Hepatocyte (in vitro differentiated cells): Measurements from ENCODE around the gene STK32B. TPM values are rescaled to one million over a fixed set of nuclear protein-coding genes. Genes with fewer than 3 reads are reported as not detected.

ENCODE experiments used
- DNase-seq: peaks from one replicate; pipeline ENCODE4 v3.0.0-alpha.2; 2016; ENCODE audit warnings: low spot score
- H2AFZ ChIP-seq: fragments of 200-600 bp; sonication (generic); 2 replicates; pipeline ENCODE4 v1.6.0; 2016; ENCODE audit warnings: antibody characterized with exemption, mild to moderate bottlenecking
- H3K27ac ChIP-seq: fragments of 200-600 bp; sonication (generic); 2 replicates; pipeline ENCODE4 v1.5.1; 2016; ENCODE audit warnings: mild to moderate bottlenecking
- H3K27me3 ChIP-seq: fragments of 200-600 bp; sonication (generic); 2 replicates; pipeline ENCODE4 v1.6.1; 2016
- H3K36me3 ChIP-seq: fragments of 200-600 bp; sonication (generic); replicated peaks from 2 replicates; pipeline ENCODE4 v1.5.1; 2016; ENCODE audit warnings: low read depth; ENCODE audit not compliant: insufficient read depth
- H3K4me1 ChIP-seq: fragments of 200-600 bp; sonication (generic); 2 replicates; pipeline ENCODE4 v1.5.1; 2016; ENCODE audit warnings: mild to moderate bottlenecking, moderate library complexity; ENCODE audit not compliant: insufficient read depth
- H3K4me2 ChIP-seq: fragments of 200-600 bp; sonication (generic); 2 replicates; pipeline ENCODE4 v1.6.0; 2016
- H3K4me3 ChIP-seq: fragments of 200-600 bp; sonication (generic); 2 replicates; pipeline ENCODE4 v1.5.1; 2016; ENCODE audit warnings: mild to moderate bottlenecking
- H3K79me2 ChIP-seq: fragments of 200-600 bp; sonication (generic); 2 replicates; pipeline ENCODE4 v1.6.0; 2017; ENCODE audit warnings: mild to moderate bottlenecking
- H3K9me2 ChIP-seq: fragments of 200-600 bp; sonication (generic); replicated peaks from 2 replicates; pipeline ENCODE4 v1.6.0; 2017; ENCODE audit warnings: mild to moderate bottlenecking; ENCODE audit not compliant: insufficient read depth
- H3K9me3 ChIP-seq: fragments of 200-600 bp; sonication (generic); 2 replicates; pipeline ENCODE4 v1.5.1; 2016; ENCODE audit warnings: low read depth, mild to moderate bottlenecking
- H4K20me1 ChIP-seq: fragments of 200-600 bp; sonication (generic); 2 replicates; pipeline ENCODE4 v1.6.0; 2016; ENCODE audit warnings: mild to moderate bottlenecking; ENCODE audit not compliant: insufficient read depth, poor library complexity, severe bottlenecking
- CTCF ChIP-seq: fragments of 200-600 bp; sonication (generic); IDR thresholded peaks from 2 replicates; pipeline ENCODE4 v1.5.1; 2016; ENCODE audit warnings: antibody characterized with exemption, mild to moderate bottlenecking; ENCODE audit not compliant: poor library complexity
- EZH2 ChIP-seq: fragments of 200-600 bp; sonication (generic); IDR thresholded peaks from 2 replicates; pipeline ENCODE4 v1.6.1; 2016; ENCODE audit warnings: antibody characterized with exemption, mild to moderate bottlenecking, borderline replicate concordance
- EZH2phosphoT487 ChIP-seq: fragments of 200-600 bp; sonication (generic); IDR thresholded peaks from one replicate; pipeline ENCODE4 v1.6.1; 2018; ENCODE audit warnings: antibody characterized with exemption, mild to moderate bottlenecking, low read depth, moderate library complexity; ENCODE audit not compliant: unreplicated experiment, severe bottlenecking
- WGBS: methylation state at CpG from one replicate; pipeline ENCODE4 v1.1.6; 2016; ENCODE audit warnings: low lambda C conversion rate; ENCODE audit errors: missing lambda C conversion rate; 5-methylcytosine and 5-hydroxymethylcytosine counted together
- polyA plus RNA-seq: library from polyadenylated mRNA; unstranded; fragments of >200 nt; fragmentation: Nextera tagmentation; extraction: Ambion mirVana; gene quantifications from 2 replicates; pipeline ENCODE4 v1.2.1, GENCODE V29; 2016
- total RNA-seq: library from RNA; depleted of rRNA; stranded (reverse); fragments of >200 nt; gene quantifications from 2 replicates; pipeline ENCODE4 v1.2.3, GENCODE V29; 2014

STK32B gene
- total and polyA plus RNA-seq, 2 experiments from 2014 or later, result 0.51 to 1.6 TPM

GRCh38 chr4:5386921-5387320 lies 335.6 kb downstream of the STK32B start:
- H3K79me2 ChIP-seq, result no peaks in the 10 kb centered on the region
- no peaks in the 10 kb centered on the region for H3K36me3 ChIP-seq
- no peak overlapping the region for H3K27ac ChIP-seq
- H3K4me3 ChIP-seq, result no peak overlapping the region
- no peak for DNase-seq
- H4K20me1 ChIP-seq, result no peaks in the 10 kb centered on the region
- TF ChIP-seq EZH2phosphoT487 (no peak), EZH2 (no peak), CTCF (no peak)
- no peaks in the 10 kb centered on the region for H3K9me3 ChIP-seq
- H3K4me2 ChIP-seq, result no peak overlapping the region
- H2AFZ ChIP-seq, result no peak overlapping the region
- no peaks in the 10 kb centered on the region for H3K27me3 ChIP-seq
- 91% methylated on average over 14 of the region's 14 CpGs for WGBS
- H3K9me2 ChIP-seq, result no peaks in the 10 kb centered on the region
- no peaks in the 10 kb centered on the region for H3K4me1 ChIP-seq

- Histone ChIP-seq H4K20me1 (no peaks in the 10 kb centered on the region), H3K27me3 (no peaks in the 10 kb centered on the region), H3K4me1 (no peaks in the 10 kb centered on the region), H3K4me3 (no peak overlapping the region), H3K4me2 (no peak overlapping the region), H3K9me3 (no peaks in the 10 kb centered on the region), H3K27ac (no peak overlapping the region), H2AFZ (no peak overlapping the region), H3K9me2 (no peaks in the 10 kb centered on the region), H3K36me3 (no peaks in the 10 kb centered on the region), H3K79me2 (no peaks in the 10 kb centered on the region)
- TF ChIP-seq CTCF (no peak), EZH2phosphoT487 (no peak), EZH2 (no peak)
- no peak for DNase-seq
- 72% methylated on average over 7 of the region's 7 CpGs for WGBS
These were observed 336.2 kb downstream of the STK32B start for GRCh38 chr4:5387457-5387856.

- Histone ChIP-seq H2AFZ (no peak overlapping the region), H3K4me1 (no peaks in the 10 kb centered on the region), H3K9me3 (no peaks in the 10 kb centered on the region), H3K36me3 (no peaks in the 10 kb centered on the region), H3K9me2 (no peaks in the 10 kb centered on the region), H3K4me3 (no peak overlapping the region), H4K20me1 (no peaks in the 10 kb centered on the region), H3K27me3 (no peaks in the 10 kb centered on the region), H3K4me2 (no peak overlapping the region), H3K27ac (no peak overlapping the region), H3K79me2 (no peaks in the 10 kb centered on the region)
- TF ChIP-seq EZH2, result no peak
- no peak for TF ChIP-seq CTCF
- no peak for TF ChIP-seq EZH2phosphoT487
- no peak for DNase-seq
- 61% methylated on average over 3 of the region's 3 CpGs for WGBS
These were observed 338.6 kb downstream of the STK32B start for GRCh38 chr4:5389756-5390310.

GRCh38 chr4:5391492-5391891 lies 340.2 kb downstream of the STK32B start:
- Histone ChIP-seq H3K79me2 (no peaks in the 10 kb centered on the region), H3K9me2 (no peaks in the 10 kb centered on the region), H3K9me3 (no peaks in the 10 kb centered on the region), H3K27ac (no peak overlapping the region), H3K4me3 (no peak overlapping the region), H4K20me1 (no peaks in the 10 kb centered on the region), H3K27me3 (no peaks in the 10 kb centered on the region), H3K4me1 (no peaks in the 10 kb centered on the region), H3K4me2 (no peak overlapping the region), H2AFZ (no peak overlapping the region), H3K36me3 (no peaks in the 10 kb centered on the region)
- no peak for TF ChIP-seq EZH2phosphoT487
- TF ChIP-seq EZH2, result no peak
- TF ChIP-seq CTCF, result no peak
- DNase-seq, result no peak
- 91% methylated on average over 4 of the region's 4 CpGs for WGBS
